Right renal cortex interstitium (tissue), 3 donors: Measurements from ENCODE around the gene IGF1R. TPM values are rescaled to one million over a fixed set of nuclear protein-coding genes. Genes with fewer than 3 reads are reported as not detected.

Experiments
- DNase-seq, 3 donors: peaks; one replicate each; pipeline ENCODE4 v3.0.0-alpha.2; 2013; ENCODE audit warnings: low read depth in 3 of 3, low spot score in 2 of 3
- polyA plus RNA-seq, 3 donors: library from polyadenylated mRNA; unstranded; fragments of 120-200 nt; gene quantifications; one replicate each; pipeline ENCODE4 v1.2.1, GENCODE V29; 2013; ENCODE audit not compliant: insufficient read length in 3 of 3

IGF1R gene
- polyA plus RNA-seq, 3 donors = 41.7 to 48.8 (median 44.0) TPM

- DNase-seq = no peak
Observed at GRCh38 chr15:98787936-98788757, 139.8 kb downstream of the IGF1R start.

- no peak for DNase-seq
Observed at GRCh38 chr15:98789020-98789419, 140.7 kb downstream of the IGF1R start.

GRCh38 chr15:98790270-98790669 lies 141.9 kb downstream of the IGF1R start:
- DNase-seq = no peak

- no peak for DNase-seq
Observed at GRCh38 chr15:98791046-98791701, 142.8 kb downstream of the IGF1R start.

GRCh38 chr15:98792117-98792516 lies 143.8 kb downstream of the IGF1R start:
- no peak for DNase-seq

GRCh38 chr15:98794211-98794610 lies 145.9 kb downstream of the IGF1R start:
- no peak for DNase-seq

GRCh38 chr15:98794748-98795147 lies 146.4 kb downstream of the IGF1R start:
- no peak for DNase-seq

GRCh38 chr15:98795980-98796379 lies 147.6 kb downstream of the IGF1R start:
- no peak for DNase-seq

- DNase-seq = no peak
Observed at GRCh38 chr15:98796685-98797357, 148.5 kb downstream of the IGF1R start.

GRCh38 chr15:98798375-98798893 lies 150.1 kb downstream of the IGF1R start:
- DNase-seq = no peak

- no peak for DNase-seq
Observed at GRCh38 chr15:98799461-98800390, 151.4 kb downstream of the IGF1R start.

GRCh38 chr15:98800437-98801233 lies 152.3 kb downstream of the IGF1R start:
- DNase-seq = peak; percentile 78 to 85 (median 83)

- no peak for DNase-seq
Observed at GRCh38 chr15:98801234-98801561, 152.9 kb downstream of the IGF1R start.

GRCh38 chr15:98802187-98802586 lies 153.8 kb downstream of the IGF1R start:
- DNase-seq = no peak

GRCh38 chr15:98803228-98804056 lies 155.1 kb downstream of the IGF1R start:
- DNase-seq = no peak

GRCh38 chr15:98804057-98804380 lies 155.7 kb downstream of the IGF1R start:
- DNase-seq = no peak

- DNase-seq = no peak
Observed at GRCh38 chr15:98805434-98806274, 157.3 kb downstream of the IGF1R start.
